HL-60/S4 treated with phorbol 12-myristate 13-acetate at 8.2 ng/mL for 4 days and 3 days (cell line): ENCODE measurements around the gene BCCIP.

Experiments
- in situ Hi-C: fragments of 300-500 bp; cut with MboI; formaldehyde crosslinking; loops from 2 replicates; pipeline ENCODE4 v1.15.0; 2022; ENCODE audit warnings: low sequenced_read_pairs

Gene BCCIP

DNA sequence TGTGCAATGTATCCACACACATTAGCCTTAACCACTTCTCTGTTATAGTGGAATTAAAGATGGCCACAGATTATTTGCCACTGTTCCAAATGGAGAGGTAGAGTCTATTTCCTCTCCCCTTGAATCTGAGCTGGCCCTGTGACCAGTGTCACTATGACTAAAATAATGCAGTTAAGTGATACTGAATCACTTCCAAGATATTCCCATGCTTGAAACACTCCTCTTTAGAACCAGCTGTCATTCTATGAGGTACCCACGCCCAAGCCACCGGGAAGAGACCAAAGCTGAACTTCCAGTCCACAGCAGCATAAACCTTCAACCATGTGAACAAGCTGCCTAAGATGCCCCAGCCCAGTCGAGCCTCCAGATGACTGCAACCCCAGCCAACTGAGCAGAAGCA is 59.9 kb downstream of the BCCIP start:
- in situ Hi-C loops: no loop called here
